ENCODE results near the gene MED12L.

The MED12L gene

GRCh38 chr3:151384741-151385174 lies 299.3 kb downstream of the MED12L start, which contains the start of gene P2RY12:
Gene P2RY12, minus strand, starts transcription at chr3:151384753. Its CDS starts 45,908 bp downstream, at chr3:151338845.
- no peak for TF ChIP-seq BACH2 (CRISPR knock-in tag; IDR thresholded peaks at IDR 0.05; ENCODE audit: borderline replicate concordance)
- TF ChIP-seq ISL1 (CRISPR knock-in tag; IDR thresholded peaks at IDR 0.05) = no peak
- TF ChIP-seq ZNF70 (CRISPR knock-in tag; IDR thresholded peaks at IDR 0.05) = no peak
- no peak for TF ChIP-seq PATZ1 (CRISPR knock-in tag; IDR thresholded peaks at IDR 0.05; ENCODE audit: borderline replicate concordance)
- TF ChIP-seq SNAI2 (CRISPR knock-in tag; IDR thresholded peaks at IDR 0.05) = no peak
- no peak for TF ChIP-seq GLIS3 (CRISPR knock-in tag; IDR thresholded peaks at IDR 0.05)
- TF ChIP-seq ESRRG (CRISPR knock-in tag; IDR thresholded peaks at IDR 0.05) = no peak
- TF ChIP-seq CSRNP3 (CRISPR knock-in tag; IDR thresholded peaks at IDR 0.05) = no peak
- no peak for TF ChIP-seq ZC3H10 (CRISPR knock-in tag; IDR thresholded peaks at IDR 0.05)
- TF ChIP-seq TCF4 (CRISPR knock-in tag; IDR thresholded peaks at IDR 0.05; ENCODE audit: borderline replicate concordance) = no peak
- ATAC-seq = no peak

GRCh38 chr3:151386056-151386455 lies 300.6 kb downstream of the MED12L start:
- TF ChIP-seq ESRRG (CRISPR knock-in tag; IDR thresholded peaks at IDR 0.05) (no peak), CSRNP3 (CRISPR knock-in tag; IDR thresholded peaks at IDR 0.05) (no peak), ZNF565 (CRISPR knock-in tag; conservative IDR thresholded peaks at IDR 0.05; ENCODE audit: low read depth) (no peak), GLIS3 (CRISPR knock-in tag; IDR thresholded peaks at IDR 0.05) (no peak), SNAI2 (CRISPR knock-in tag; IDR thresholded peaks at IDR 0.05) (no peak), TCF4 (CRISPR knock-in tag; IDR thresholded peaks at IDR 0.05; ENCODE audit: borderline replicate concordance) (no peak), ISL1 (CRISPR knock-in tag; IDR thresholded peaks at IDR 0.05) (no peak), PPARA (CRISPR knock-in tag; IDR thresholded peaks at IDR 0.05; ENCODE audit: borderline replicate concordance) (no peak)
- ATAC-seq = no peak

DNA sequence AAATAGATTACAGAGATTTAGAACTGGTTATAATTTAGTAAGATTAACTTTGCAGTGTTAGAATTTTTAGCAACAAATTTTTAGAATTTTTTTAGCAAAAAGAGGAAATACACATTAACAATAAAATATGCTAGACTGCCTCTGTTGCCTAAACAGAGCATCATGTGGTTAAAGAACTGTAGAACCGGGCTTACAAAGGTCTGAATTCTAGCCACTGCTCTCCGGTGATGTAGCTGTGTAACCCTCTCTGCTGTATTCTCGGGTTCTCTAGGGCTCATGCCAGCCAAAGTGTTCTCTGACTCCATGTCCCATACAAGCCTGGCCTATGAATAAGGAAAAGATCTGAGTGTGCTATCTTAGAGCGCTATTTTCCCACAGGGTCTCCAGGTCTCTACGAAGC lies 302.0 kb downstream of the MED12L start:
- no peak for ATAC-seq
- no peak for TF ChIP-seq CSDC2 (CRISPR knock-in tag; IDR thresholded peaks at IDR 0.05)
- no peak for TF ChIP-seq ZNF70 (CRISPR knock-in tag; IDR thresholded peaks at IDR 0.05)
- no peak for TF ChIP-seq CSRNP3 (CRISPR knock-in tag; IDR thresholded peaks at IDR 0.05)
- no peak for TF ChIP-seq PATZ1 (CRISPR knock-in tag; IDR thresholded peaks at IDR 0.05; ENCODE audit: borderline replicate concordance)
- TF ChIP-seq TOX (CRISPR knock-in tag; IDR thresholded peaks at IDR 0.05; ENCODE audit: borderline replicate concordance) = no peak
- TF ChIP-seq OSR1 (CRISPR knock-in tag; IDR thresholded peaks at IDR 0.05) = no peak
- no peak for TF ChIP-seq CREB5 (CRISPR knock-in tag; IDR thresholded peaks at IDR 0.05; ENCODE audit: low read depth)
- no peak for TF ChIP-seq ISL1 (CRISPR knock-in tag; IDR thresholded peaks at IDR 0.05)
- TF ChIP-seq ZNF565 (CRISPR knock-in tag; conservative IDR thresholded peaks at IDR 0.05; ENCODE audit: low read depth) = no peak
- no peak for TF ChIP-seq PPARA (CRISPR knock-in tag; IDR thresholded peaks at IDR 0.05; ENCODE audit: borderline replicate concordance)
- no peak for TF ChIP-seq GLIS3 (CRISPR knock-in tag; IDR thresholded peaks at IDR 0.05)
- no peak for TF ChIP-seq ARNTL (CRISPR knock-in tag; IDR thresholded peaks at IDR 0.05; ENCODE audit: borderline replicate concordance, low read depth)
- no peak for TF ChIP-seq ZC3H10 (CRISPR knock-in tag; IDR thresholded peaks at IDR 0.05)
- TF ChIP-seq ZNF8 (CRISPR knock-in tag; IDR thresholded peaks at IDR 0.05) = no peak
- no peak for TF ChIP-seq ZFP30 (CRISPR knock-in tag; IDR thresholded peaks at IDR 0.05)
- TF ChIP-seq, protein P1, sequence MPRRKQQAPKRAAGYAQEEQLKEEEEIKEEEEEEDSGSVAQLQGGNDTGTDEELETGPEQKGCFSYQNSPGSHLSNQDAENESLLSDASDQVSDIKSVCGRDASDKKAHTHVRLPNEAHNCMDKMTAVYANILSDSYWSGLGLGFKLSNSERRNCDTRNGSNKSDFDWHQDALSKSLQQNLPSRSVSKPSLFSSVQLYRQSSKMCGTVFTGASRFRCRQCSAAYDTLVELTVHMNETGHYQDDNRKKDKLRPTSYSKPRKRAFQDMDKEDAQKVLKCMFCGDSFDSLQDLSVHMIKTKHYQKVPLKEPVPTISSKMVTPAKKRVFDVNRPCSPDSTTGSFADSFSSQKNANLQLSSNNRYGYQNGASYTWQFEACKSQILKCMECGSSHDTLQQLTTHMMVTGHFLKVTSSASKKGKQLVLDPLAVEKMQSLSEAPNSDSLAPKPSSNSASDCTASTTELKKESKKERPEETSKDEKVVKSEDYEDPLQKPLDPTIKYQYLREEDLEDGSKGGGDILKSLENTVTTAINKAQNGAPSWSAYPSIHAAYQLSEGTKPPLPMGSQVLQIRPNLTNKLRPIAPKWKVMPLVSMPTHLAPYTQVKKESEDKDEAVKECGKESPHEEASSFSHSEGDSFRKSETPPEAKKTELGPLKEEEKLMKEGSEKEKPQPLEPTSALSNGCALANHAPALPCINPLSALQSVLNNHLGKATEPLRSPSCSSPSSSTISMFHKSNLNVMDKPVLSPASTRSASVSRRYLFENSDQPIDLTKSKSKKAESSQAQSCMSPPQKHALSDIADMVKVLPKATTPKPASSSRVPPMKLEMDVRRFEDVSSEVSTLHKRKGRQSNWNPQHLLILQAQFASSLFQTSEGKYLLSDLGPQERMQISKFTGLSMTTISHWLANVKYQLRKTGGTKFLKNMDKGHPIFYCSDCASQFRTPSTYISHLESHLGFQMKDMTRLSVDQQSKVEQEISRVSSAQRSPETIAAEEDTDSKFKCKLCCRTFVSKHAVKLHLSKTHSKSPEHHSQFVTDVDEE (CRISPR knock-in tag; IDR thresholded peaks at IDR 0.05) = no peak
- no peak for TF ChIP-seq RARB (CRISPR knock-in tag; IDR thresholded peaks at IDR 0.05)
- no peak for TF ChIP-seq BACH2 (CRISPR knock-in tag; IDR thresholded peaks at IDR 0.05; ENCODE audit: borderline replicate concordance)
- TF ChIP-seq ESRRG (CRISPR knock-in tag; IDR thresholded peaks at IDR 0.05) = no peak
